Testis (tissue), 2 donors: ENCODE data around the gene WNT2.

Source experiments
- CTCF ChIP-seq, 3 experiments: fragments of 450-650 bp in 2 of 3; fragments of 200-600 bp in 1 of 3; sonication (generic) in 1 of 3; IDR thresholded peaks; one replicate each; pipeline ENCODE4 v1.5.1; 2016 to 2019; ENCODE audit warnings: antibody characterized with exemption in 3 of 3, mild to moderate bottlenecking in 2 of 3, moderate library complexity in 1 of 3
- POLR2A ChIP-seq: fragments of 450-650 bp; IDR thresholded peaks from one replicate; pipeline ENCODE4 v1.6.1; 2017; ENCODE audit warnings: antibody characterized with exemption, mild to moderate bottlenecking, moderate library complexity

- no peak for TF ChIP-seq CTCF (IDR thresholded peaks at IDR 0.05)
- TF ChIP-seq POLR2A, result no peak
Measured at GRCh38 chr7:117323305-117323850, 520 bp upstream of the WNT2 start.
